ENCODE measurements around the gene ACOX1. TPM values are rescaled to one million over a fixed set of nuclear protein-coding genes. Genes with fewer than 3 reads are reported as not detected.
A peak's percentile ranks its signal among the peaks of the same experiment; 100 is the strongest.

The ACOX1 gene
- total RNA-seq, 1 donor from 2014 or later, result 9.7 TPM

GRCh38 chr17:76011951-76012350 lies 33.0 kb upstream of the ACOX1 start:
- Histone ChIP-seq H3K4me1 (no peaks in the 10 kb centered on the region), H3K36me3 (no peaks in the 10 kb centered on the region), H3K9ac (no peak overlapping the region), H3K9me3 (ENCODE audit: low read depth) (no peaks in the 10 kb centered on the region), H3K27me3 (no peaks in the 10 kb centered on the region), H3K4me3 (no peak overlapping the region), H4K20me1 (ENCODE audit: low read depth) (no peaks in the 10 kb centered on the region), H3F3A (ENCODE audit: low read depth) (no peaks in the 10 kb centered on the region), H2AFZ (replicated peaks) (no peak overlapping the region), H3K27ac (no peak overlapping the region), H3K4me2 (no peak overlapping the region), H3K79me2 (ENCODE audit: low read depth) (no peaks in the 10 kb centered on the region)
- DNase-seq (ENCODE audit: low spot score), result no peak
- Mint-ChIP-seq H3K36me3 (no peaks in the 10 kb centered on the region), H3K27ac (no peak overlapping the region), H3K27me3 (ENCODE audit: insufficient read depth, low read depth) (peaks cover 13% of the 10 kb centered on the region), H3K4me1 (peaks cover 16% of the 10 kb centered on the region), H3K9me3 (no peaks in the 10 kb centered on the region), H3K4me3 (no peak overlapping the region)
- TF ChIP-seq CTCF (IDR thresholded peaks at IDR 0.05), result no peak
- TF ChIP-seq EZH2phosphoT487 (IDR thresholded peaks at IDR 0.05), result no peak
- no peak for TF ChIP-seq EZH2 (IDR thresholded peaks at IDR 0.05)

- Histone ChIP-seq H3K4me2 (no peak overlapping the region), H3K4me1 (no peaks in the 10 kb centered on the region), H4K20me1 (ENCODE audit: low read depth) (no peaks in the 10 kb centered on the region), H3K36me3 (no peaks in the 10 kb centered on the region), H3K27me3 (no peaks in the 10 kb centered on the region), H3K9ac (no peak overlapping the region), H3K27ac (no peak overlapping the region), H3K79me2 (ENCODE audit: low read depth) (no peaks in the 10 kb centered on the region), H3K9me3 (ENCODE audit: low read depth) (no peaks in the 10 kb centered on the region), H3K4me3 (no peak overlapping the region), H2AFZ (replicated peaks) (no peak overlapping the region), H3F3A (ENCODE audit: low read depth) (no peaks in the 10 kb centered on the region)
- H3K27ac Mint-ChIP-seq, result no peak overlapping the region
- no peak for DNase-seq (ENCODE audit: low spot score)
- peaks cover 12% of the 10 kb centered on the region for H3K4me1 Mint-ChIP-seq
- no peaks in the 10 kb centered on the region for H3K36me3 Mint-ChIP-seq
- H3K9me3 Mint-ChIP-seq, result no peaks in the 10 kb centered on the region
- H3K4me3 Mint-ChIP-seq, result no peak overlapping the region
- peaks cover 16% of the 10 kb centered on the region for H3K27me3 Mint-ChIP-seq (ENCODE audit: insufficient read depth, low read depth)
- TF ChIP-seq CTCF (IDR thresholded peaks at IDR 0.05) (no peak), EZH2 (IDR thresholded peaks at IDR 0.05) (no peak), EZH2phosphoT487 (IDR thresholded peaks at IDR 0.05) (no peak)
These were observed 31.1 kb upstream of the ACOX1 start for GRCh38 chr17:76009969-76010661.

GRCh38 chr17:76009447-76009846 lies 30.5 kb upstream of the ACOX1 start:
- Histone ChIP-seq H4K20me1 (ENCODE audit: low read depth) (no peaks in the 10 kb centered on the region), H3K4me3 (no peak overlapping the region), H3K9ac (no peak overlapping the region), H3K36me3 (no peaks in the 10 kb centered on the region), H3K79me2 (ENCODE audit: low read depth) (no peaks in the 10 kb centered on the region), H3K27ac (no peak overlapping the region), H3K27me3 (no peaks in the 10 kb centered on the region), H3F3A (ENCODE audit: low read depth) (no peaks in the 10 kb centered on the region), H3K4me2 (no peak overlapping the region), H3K4me1 (no peaks in the 10 kb centered on the region), H2AFZ (replicated peaks) (no peak overlapping the region), H3K9me3 (ENCODE audit: low read depth) (no peaks in the 10 kb centered on the region)
- Mint-ChIP-seq H3K36me3 (no peaks in the 10 kb centered on the region), H3K27me3 (ENCODE audit: insufficient read depth, low read depth) (peaks cover 16% of the 10 kb centered on the region), H3K4me3 (peak overlapping the region; percentile 13), H3K4me1 (peaks cover 12% of the 10 kb centered on the region), H3K27ac (no peak overlapping the region), H3K9me3 (no peaks in the 10 kb centered on the region)
- TF ChIP-seq EZH2phosphoT487 (IDR thresholded peaks at IDR 0.05) (no peak), CTCF (IDR thresholded peaks at IDR 0.05) (no peak), EZH2 (IDR thresholded peaks at IDR 0.05) (no peak)
- DNase-seq (ENCODE audit: low spot score), result no peak
